Right lobe of liver (tissue), 4 donors: Measurements from ENCODE around the gene OR6J1.
A peak's percentile ranks its signal among the peaks of the same experiment; 100 is the strongest.

Source experiments
- POLR2A ChIP-seq: fragments of 450-650 bp; IDR thresholded peaks from one replicate; pipeline ENCODE4 v1.6.1; 2017; ENCODE audit warnings: antibody characterized with exemption, mild to moderate bottlenecking
- TF ChIP-seq, protein P1 (sequence below), 4 donors: fragments of 200-600 bp in 3 of 4; fragments of 450-650 bp in 1 of 4; IDR thresholded peaks; one replicate each; pipeline versions ENCODE4 v1.5.1 to v1.8.0; 2016 to 2022; ENCODE audit warnings: antibody characterized with exemption in 4 of 4, mild to moderate bottlenecking in 2 of 4
- donor health status: DM: no; HTN: no; CAD: no.
- donor health status: DM: no; HTN: no; CAD: no.
- donor health status: DM: no; HTN: yes; CAD: no.

DNA sequence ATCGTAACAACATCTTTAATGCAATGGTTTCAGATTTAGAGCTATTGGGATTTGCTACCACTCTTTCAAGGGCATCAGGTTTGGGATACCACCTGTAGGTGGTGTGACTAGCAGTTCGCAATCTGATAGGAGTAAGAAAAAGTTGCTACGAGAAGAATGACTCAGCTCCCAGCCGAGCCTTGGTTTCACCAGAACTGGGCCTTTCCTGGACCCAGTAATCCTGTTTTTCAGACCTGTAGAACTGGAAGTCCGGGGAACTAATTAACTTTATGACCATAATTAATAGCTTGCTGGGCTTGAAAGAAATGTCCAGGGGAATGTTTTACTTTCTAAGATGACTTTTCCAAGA is 45.3 kb downstream of the OR6J1 start:
- TF ChIP-seq, protein P1, sequence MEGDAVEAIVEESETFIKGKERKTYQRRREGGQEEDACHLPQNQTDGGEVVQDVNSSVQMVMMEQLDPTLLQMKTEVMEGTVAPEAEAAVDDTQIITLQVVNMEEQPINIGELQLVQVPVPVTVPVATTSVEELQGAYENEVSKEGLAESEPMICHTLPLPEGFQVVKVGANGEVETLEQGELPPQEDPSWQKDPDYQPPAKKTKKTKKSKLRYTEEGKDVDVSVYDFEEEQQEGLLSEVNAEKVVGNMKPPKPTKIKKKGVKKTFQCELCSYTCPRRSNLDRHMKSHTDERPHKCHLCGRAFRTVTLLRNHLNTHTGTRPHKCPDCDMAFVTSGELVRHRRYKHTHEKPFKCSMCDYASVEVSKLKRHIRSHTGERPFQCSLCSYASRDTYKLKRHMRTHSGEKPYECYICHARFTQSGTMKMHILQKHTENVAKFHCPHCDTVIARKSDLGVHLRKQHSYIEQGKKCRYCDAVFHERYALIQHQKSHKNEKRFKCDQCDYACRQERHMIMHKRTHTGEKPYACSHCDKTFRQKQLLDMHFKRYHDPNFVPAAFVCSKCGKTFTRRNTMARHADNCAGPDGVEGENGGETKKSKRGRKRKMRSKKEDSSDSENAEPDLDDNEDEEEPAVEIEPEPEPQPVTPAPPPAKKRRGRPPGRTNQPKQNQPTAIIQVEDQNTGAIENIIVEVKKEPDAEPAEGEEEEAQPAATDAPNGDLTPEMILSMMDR (IDR thresholded peaks at IDR 0.05) = peak in 3 of 4 donors; percentile 27 to 29 (median 27)
- peak; percentile 19 for TF ChIP-seq POLR2A
